Fibroblast of lung (primary cell): ENCODE measurements around the gene ACADS. TPM values are rescaled to one million over a fixed set of nuclear protein-coding genes. Genes with fewer than 3 reads are reported as not detected.

ENCODE experiments used
- DNase-seq, 2 donors: peaks; one replicate each; pipeline versions ENCODE4 v3.0.0 to v3.0.0-alpha.2; 2010; ENCODE audit warnings: low read depth in 2 of 2
- H2AFZ ChIP-seq: 2 replicates; pipeline ENCODE4 v1.5.1; 2012; ENCODE audit warnings: low read length, control low read depth, inconsistent platforms
- H3K27ac ChIP-seq: 2 replicates; pipeline ENCODE4 v1.5.1; 2011; ENCODE audit warnings: low read length, control low read depth; ENCODE audit not compliant: insufficient read depth
- H3K27me3 ChIP-seq: 2 replicates; pipeline ENCODE4 v1.5.1; 2011; ENCODE audit warnings: mild to moderate bottlenecking, low read length; ENCODE audit not compliant: control insufficient read depth, insufficient read depth
- H3K36me3 ChIP-seq: 2 replicates; pipeline ENCODE4 v1.5.1; 2011; ENCODE audit warnings: low read length; ENCODE audit not compliant: control insufficient read depth, insufficient read depth
- H3K4me1 ChIP-seq: 2 replicates; pipeline ENCODE4 v1.5.1; 2011; ENCODE audit warnings: low read length; ENCODE audit not compliant: control insufficient read depth, insufficient read depth; ENCODE audit errors: extremely low read depth
- H3K4me2 ChIP-seq: 2 replicates; pipeline ENCODE4 v1.5.1; 2011; ENCODE audit warnings: low read length, control low read depth; ENCODE audit not compliant: insufficient read depth; ENCODE audit errors: extremely low read depth
- H3K4me3 ChIP-seq, 4 experiments: fragments of 200-600 bp in 1 of 4; sonication (generic) in 1 of 4; replicated peaks in 1 of 4; 2 replicates each; pipeline ENCODE4 v1.5.1; 2011 to 2016; ENCODE audit warnings: low read length in 4 of 4, low read depth in 3 of 4, mild to moderate bottlenecking in 3 of 4, control low read depth in 2 of 4, inconsistent platforms in 1 of 4, mixed read lengths in 1 of 4; ENCODE audit not compliant: insufficient read depth in 1 of 4; ENCODE audit errors: control extremely low read depth in 1 of 4
- H3K79me2 ChIP-seq: 2 replicates; pipeline ENCODE4 v1.5.1; 2012; ENCODE audit warnings: mild to moderate bottlenecking, low read length, inconsistent platforms; ENCODE audit not compliant: control insufficient read depth, insufficient read depth
- H3K9ac ChIP-seq: 2 replicates; pipeline ENCODE4 v1.5.1; 2011; ENCODE audit warnings: mild to moderate bottlenecking, low read length, control low read depth; ENCODE audit not compliant: insufficient read depth
- H3K9me3 ChIP-seq: 2 replicates; pipeline ENCODE4 v1.5.1; 2012; ENCODE audit warnings: low read depth, low read length; ENCODE audit not compliant: control insufficient read depth, insufficient read depth
- H4K20me1 ChIP-seq: 2 replicates; pipeline ENCODE4 v1.5.1; 2011; ENCODE audit warnings: low read length; ENCODE audit not compliant: control insufficient read depth, insufficient read depth; ENCODE audit errors: extremely low read depth
- CTCF ChIP-seq, 2 donors: IDR thresholded peaks in 1 of 2; conservative IDR thresholded peaks in 1 of 2; 1 replicate in 1 of 2; 2 replicates in 1 of 2; pipeline ENCODE4 v1.5.1; 2011 to 2012; ENCODE audit warnings: low read length in 2 of 2, control low read depth in 1 of 2, inconsistent platforms in 1 of 2, low read depth in 1 of 2, mild to moderate bottlenecking in 1 of 2
- EZH2 ChIP-seq: IDR thresholded peaks from 2 replicates; pipeline ENCODE4 v1.5.1; 2012; ENCODE audit warnings: low read length, control low read depth, mild to moderate bottlenecking; ENCODE audit errors: missing control alignments
- polyA plus RNA-seq, 2 donors: library from polyadenylated mRNA; depleted of rRNA in 1 of 2; stranded (reverse) in 1 of 2; unstranded in 1 of 2; fragments of >200 nt; gene quantifications; 2 replicates each; pipeline ENCODE4 v1.2.1, GENCODE V29; 2011 to 2012; ENCODE audit warnings: missing spikeins in 1 of 2
- total RNA-seq: library from RNA; depleted of rRNA; stranded (reverse); fragments of >200 nt; gene quantifications from 2 replicates; pipeline ENCODE4 v1.2.1, GENCODE V29; 2014

ACADS gene
- total and polyA plus RNA-seq, 2 donors (not counting 1 experiment from before 2014, with no cell fraction given), result 4.5 to 15.9 TPM

- no peak for TF ChIP-seq EZH2
- no peak for TF ChIP-seq CTCF (conservative IDR thresholded peaks at IDR 0.05 in 1 of 2, IDR thresholded peaks at IDR 0.05 in 1 of 2; ENCODE audit: low read depth in 1 of 2, low read length in 2 of 2)
- H3K27ac ChIP-seq, result no peak overlapping the region
- no peak overlapping the region for H3K9ac ChIP-seq
- DNase-seq, result no peak
- H3K27me3 ChIP-seq, result no peaks in the 10 kb centered on the region
- no peak overlapping the region for H2AFZ ChIP-seq
- H3K79me2 ChIP-seq, result peaks cover 56% of the 10 kb centered on the region
- H3K9me3 ChIP-seq, result no peaks in the 10 kb centered on the region
- H3K4me1 ChIP-seq, result peaks cover 8% of the 10 kb centered on the region
- H3K4me3 ChIP-seq, result no peak overlapping the region
- H3K36me3 ChIP-seq, result no peaks in the 10 kb centered on the region
- H3K4me2 ChIP-seq, result no peak overlapping the region
- no peaks in the 10 kb centered on the region for H4K20me1 ChIP-seq
Measured at GRCh38 chr12:120690083-120690450, 35.6 kb upstream of the ACADS start.

DNA sequence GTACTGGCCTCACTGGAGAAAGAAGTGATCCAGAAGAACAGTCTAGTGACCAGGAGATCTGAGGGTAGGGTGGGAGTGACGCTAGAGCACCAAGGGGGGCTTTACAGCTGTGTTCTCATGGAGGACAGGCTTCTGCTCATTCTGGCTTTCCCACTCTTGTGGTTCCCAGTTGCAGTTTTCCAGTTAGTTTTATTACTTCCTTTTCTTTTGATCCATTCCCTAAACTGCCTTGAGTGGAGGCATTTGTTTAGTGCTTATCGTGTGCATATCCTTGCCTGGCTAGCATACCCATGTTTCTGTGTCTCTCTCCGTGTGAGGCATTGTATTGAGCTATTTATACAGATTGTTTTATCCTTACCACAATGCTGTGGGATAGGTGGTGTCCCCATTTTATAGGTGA, 34.6 kb upstream of the ACADS start:
- H4K20me1 ChIP-seq, result no peaks in the 10 kb centered on the region
- peaks cover 8% of the 10 kb centered on the region for H3K4me1 ChIP-seq
- H3K36me3 ChIP-seq, result no peaks in the 10 kb centered on the region
- H3K79me2 ChIP-seq, result peaks cover 56% of the 10 kb centered on the region
- no peak overlapping the region for H3K4me2 ChIP-seq
- H3K9me3 ChIP-seq, result no peaks in the 10 kb centered on the region
- H3K27ac ChIP-seq, result no peak overlapping the region
- DNase-seq, result no peak
- H3K27me3 ChIP-seq, result no peaks in the 10 kb centered on the region
- TF ChIP-seq CTCF (conservative IDR thresholded peaks at IDR 0.05 in 1 of 2, IDR thresholded peaks at IDR 0.05 in 1 of 2; ENCODE audit: low read depth in 1 of 2, low read length in 2 of 2) (no peak), EZH2 (no peak)
- no peak overlapping the region for H2AFZ ChIP-seq
- no peak overlapping the region for H3K4me3 ChIP-seq
- H3K9ac ChIP-seq, result no peak overlapping the region

- H3K79me2 ChIP-seq, result peaks cover 50% of the 10 kb centered on the region
- no peak overlapping the region for H3K4me2 ChIP-seq
- DNase-seq, result peak in 1 of 2 donors; percentile 12
- no peak overlapping the region for H3K27ac ChIP-seq
- no peaks in the 10 kb centered on the region for H3K27me3 ChIP-seq
- peaks cover 5% of the 10 kb centered on the region for H3K36me3 ChIP-seq
- no peak for TF ChIP-seq EZH2
- TF ChIP-seq CTCF (conservative IDR thresholded peaks at IDR 0.05 in 1 of 2, IDR thresholded peaks at IDR 0.05 in 1 of 2; ENCODE audit: low read depth in 1 of 2, low read length in 2 of 2), result no peak
- no peaks in the 10 kb centered on the region for H4K20me1 ChIP-seq
- H3K4me3 ChIP-seq, result no peak overlapping the region
- H2AFZ ChIP-seq, result no peak overlapping the region
- no peaks in the 10 kb centered on the region for H3K9me3 ChIP-seq
- H3K9ac ChIP-seq, result no peak overlapping the region
- peaks cover 8% of the 10 kb centered on the region for H3K4me1 ChIP-seq
Measured at GRCh38 chr12:120692524-120693033, 33.0 kb upstream of the ACADS start.
